Measurements from ENCODE around the gene FBXO34.

DNA sequence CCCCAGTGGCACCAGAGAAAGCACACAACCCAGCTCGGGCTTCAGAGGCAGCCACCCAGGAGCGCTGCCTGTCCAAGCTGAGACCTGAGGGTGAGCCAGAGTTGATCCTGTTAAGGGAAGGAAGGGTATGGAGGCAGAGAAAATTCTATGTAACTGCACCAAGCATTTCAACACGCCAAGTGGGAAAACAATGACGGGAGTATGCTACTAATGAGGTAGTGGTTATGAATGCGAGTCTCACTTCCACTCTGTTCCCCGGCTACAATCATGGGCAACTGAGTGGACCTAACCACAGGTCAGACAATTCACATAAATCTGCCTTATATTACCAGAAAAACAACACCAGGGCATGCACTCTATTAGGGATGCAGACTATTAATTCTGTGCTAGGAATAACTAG lies 130.5 kb downstream of the FBXO34 start:
- TF ChIP-seq, protein P1, sequence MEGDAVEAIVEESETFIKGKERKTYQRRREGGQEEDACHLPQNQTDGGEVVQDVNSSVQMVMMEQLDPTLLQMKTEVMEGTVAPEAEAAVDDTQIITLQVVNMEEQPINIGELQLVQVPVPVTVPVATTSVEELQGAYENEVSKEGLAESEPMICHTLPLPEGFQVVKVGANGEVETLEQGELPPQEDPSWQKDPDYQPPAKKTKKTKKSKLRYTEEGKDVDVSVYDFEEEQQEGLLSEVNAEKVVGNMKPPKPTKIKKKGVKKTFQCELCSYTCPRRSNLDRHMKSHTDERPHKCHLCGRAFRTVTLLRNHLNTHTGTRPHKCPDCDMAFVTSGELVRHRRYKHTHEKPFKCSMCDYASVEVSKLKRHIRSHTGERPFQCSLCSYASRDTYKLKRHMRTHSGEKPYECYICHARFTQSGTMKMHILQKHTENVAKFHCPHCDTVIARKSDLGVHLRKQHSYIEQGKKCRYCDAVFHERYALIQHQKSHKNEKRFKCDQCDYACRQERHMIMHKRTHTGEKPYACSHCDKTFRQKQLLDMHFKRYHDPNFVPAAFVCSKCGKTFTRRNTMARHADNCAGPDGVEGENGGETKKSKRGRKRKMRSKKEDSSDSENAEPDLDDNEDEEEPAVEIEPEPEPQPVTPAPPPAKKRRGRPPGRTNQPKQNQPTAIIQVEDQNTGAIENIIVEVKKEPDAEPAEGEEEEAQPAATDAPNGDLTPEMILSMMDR (IDR thresholded peaks at IDR 0.05): no peak
- no peak for TF ChIP-seq ZFX (IDR thresholded peaks at IDR 0.05; ENCODE audit: borderline replicate concordance)
